K562 (cell line): ENCODE data around the gene EPB41L4B.

Source experiments
- CREM ChIP-seq: IDR thresholded peaks from 2 replicates; pipeline ENCODE4 v1.6.1; 2014; ENCODE audit warnings: antibody characterized with exemption, low read depth
- POLR2A ChIP-seq: fragments of 450-650 bp; conservative IDR thresholded peaks from 2 replicates; pipeline ENCODE4 v1.6.1; 2016
- TF ChIP-seq, protein P1 (sequence below): fragments of 250-450 bp; sonication (Bioruptor Pico); IDR thresholded peaks from 2 replicates; pipeline ENCODE4 v1.5.0; 2021
- TF ChIP-seq, protein P2 (sequence below), 3 experiments: IDR thresholded peaks in 2 of 3; conservative IDR thresholded peaks in 1 of 3; 2 replicates each; pipeline ENCODE4 v1.5.1; 2011 to 2012; ENCODE audit warnings: low read length in 3 of 3, mild to moderate bottlenecking in 3 of 3, control low read depth in 2 of 3, improper control_type of control experiment in 1 of 3, inconsistent platforms in 1 of 3, low read depth in 1 of 3, mixed read lengths in 1 of 3, moderate library complexity in 1 of 3; ENCODE audit not compliant: insufficient read depth in 2 of 3

DNA sequence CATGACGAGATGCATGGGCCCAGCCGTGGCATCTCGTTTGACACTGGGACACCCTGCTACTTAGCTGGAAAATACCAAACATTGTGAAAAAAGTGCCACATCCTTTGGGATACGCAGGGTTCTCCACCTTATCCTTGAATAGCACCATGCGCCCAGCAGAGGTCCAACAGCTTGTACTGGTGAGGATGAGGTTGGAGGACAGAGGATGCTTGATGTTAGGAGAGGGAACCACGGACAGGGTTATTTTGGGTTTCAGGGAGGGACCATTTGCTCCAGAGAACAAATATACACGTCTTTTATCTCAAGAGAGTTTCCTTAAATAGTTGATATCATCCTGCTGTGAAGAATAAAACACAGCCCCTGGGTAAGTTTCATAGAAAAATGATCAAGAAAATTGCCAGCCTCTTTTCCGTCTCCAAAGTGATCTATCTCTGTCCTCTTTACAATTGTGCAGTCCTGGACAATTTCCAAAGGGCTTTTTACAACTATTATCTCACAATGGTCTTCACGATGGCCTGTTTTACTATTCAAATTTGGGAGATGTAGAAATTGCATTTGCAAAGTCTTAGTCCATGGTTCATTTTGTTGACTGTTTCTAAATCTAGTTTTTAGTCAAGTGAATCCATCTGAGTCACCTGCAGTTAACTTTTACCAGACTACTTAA lies 133.9 kb downstream of the EPB41L4B start:
- TF ChIP-seq, protein P1, sequence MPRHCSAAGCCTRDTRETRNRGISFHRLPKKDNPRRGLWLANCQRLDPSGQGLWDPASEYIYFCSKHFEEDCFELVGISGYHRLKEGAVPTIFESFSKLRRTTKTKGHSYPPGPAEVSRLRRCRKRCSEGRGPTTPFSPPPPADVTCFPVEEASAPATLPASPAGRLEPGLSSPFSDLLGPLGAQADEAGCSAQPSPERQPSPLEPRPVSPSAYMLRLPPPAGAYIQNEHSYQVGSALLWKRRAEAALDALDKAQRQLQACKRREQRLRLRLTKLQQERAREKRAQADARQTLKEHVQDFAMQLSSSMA (CRISPR knock-in tag), result no peak
- TF ChIP-seq CREM (no peak), POLR2A (no peak)
- TF ChIP-seq, protein P2, sequence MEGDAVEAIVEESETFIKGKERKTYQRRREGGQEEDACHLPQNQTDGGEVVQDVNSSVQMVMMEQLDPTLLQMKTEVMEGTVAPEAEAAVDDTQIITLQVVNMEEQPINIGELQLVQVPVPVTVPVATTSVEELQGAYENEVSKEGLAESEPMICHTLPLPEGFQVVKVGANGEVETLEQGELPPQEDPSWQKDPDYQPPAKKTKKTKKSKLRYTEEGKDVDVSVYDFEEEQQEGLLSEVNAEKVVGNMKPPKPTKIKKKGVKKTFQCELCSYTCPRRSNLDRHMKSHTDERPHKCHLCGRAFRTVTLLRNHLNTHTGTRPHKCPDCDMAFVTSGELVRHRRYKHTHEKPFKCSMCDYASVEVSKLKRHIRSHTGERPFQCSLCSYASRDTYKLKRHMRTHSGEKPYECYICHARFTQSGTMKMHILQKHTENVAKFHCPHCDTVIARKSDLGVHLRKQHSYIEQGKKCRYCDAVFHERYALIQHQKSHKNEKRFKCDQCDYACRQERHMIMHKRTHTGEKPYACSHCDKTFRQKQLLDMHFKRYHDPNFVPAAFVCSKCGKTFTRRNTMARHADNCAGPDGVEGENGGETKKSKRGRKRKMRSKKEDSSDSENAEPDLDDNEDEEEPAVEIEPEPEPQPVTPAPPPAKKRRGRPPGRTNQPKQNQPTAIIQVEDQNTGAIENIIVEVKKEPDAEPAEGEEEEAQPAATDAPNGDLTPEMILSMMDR (IDR thresholded peaks at IDR 0.05 in 2 of 3, conservative IDR thresholded peaks at IDR 0.05 in 1 of 3; ENCODE audit: insufficient read depth in 2 of 3, low read depth in 1 of 3, low read length in 3 of 3), result no peak
